ENCODE measurements around the gene TSEN15.
"Not testable (repeated sequence)": the region's sequence is repeated elsewhere in the genome, so short reads cannot be mapped to it uniquely, and the experiment has no call there.

Gene TSEN15

DNA sequence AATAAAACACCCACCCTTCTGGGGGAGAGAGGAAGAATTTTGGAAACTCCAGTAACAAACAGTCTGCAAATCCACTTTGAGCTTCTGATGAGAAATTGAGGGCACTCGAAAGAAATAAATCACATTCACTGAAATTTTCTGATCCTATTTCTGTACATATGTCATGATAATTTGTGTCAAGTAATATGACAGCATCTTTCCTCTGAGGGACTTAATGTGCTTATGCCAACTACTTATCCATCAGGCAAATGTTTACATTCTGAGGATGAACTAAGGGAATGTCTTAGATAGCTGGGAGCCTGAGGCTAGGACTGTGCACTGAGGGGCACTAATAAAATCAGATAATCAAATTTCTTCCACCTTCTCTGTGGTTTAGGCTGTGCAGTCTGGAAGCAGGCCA is 44.5 kb downstream of the TSEN15 start:
- DNase-seq, result no peak

- not testable (repeated sequence) for DNase-seq
These were observed 45.0 kb downstream of the TSEN15 start for GRCh38 chr1:184096580-184096979.

DNA sequence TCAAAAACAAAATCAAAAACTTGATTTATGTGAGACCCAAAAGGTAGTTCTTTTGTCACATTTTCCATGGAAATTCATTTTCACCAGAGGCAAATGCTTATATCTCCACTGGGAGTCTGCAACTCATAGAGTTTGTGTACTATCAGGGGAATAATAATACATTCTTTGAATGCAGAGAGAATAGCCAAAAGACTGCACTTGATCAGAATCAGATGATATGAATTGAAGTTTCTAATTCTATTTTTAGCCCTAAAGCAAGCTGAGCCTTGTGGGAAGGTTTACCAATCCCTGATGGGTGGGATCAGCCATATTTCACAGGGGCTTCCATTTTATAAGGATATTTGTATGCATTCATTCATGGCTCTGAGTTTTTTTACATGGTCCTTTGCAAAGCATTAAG is 49.6 kb downstream of the TSEN15 start:
- DNase-seq, result no peak

- DNase-seq, result no peak
These were observed 50.0 kb downstream of the TSEN15 start for GRCh38 chr1:184101571-184101970.

- no peak for DNase-seq
These were observed 59.0 kb downstream of the TSEN15 start for GRCh38 chr1:184110272-184111204.

DNA sequence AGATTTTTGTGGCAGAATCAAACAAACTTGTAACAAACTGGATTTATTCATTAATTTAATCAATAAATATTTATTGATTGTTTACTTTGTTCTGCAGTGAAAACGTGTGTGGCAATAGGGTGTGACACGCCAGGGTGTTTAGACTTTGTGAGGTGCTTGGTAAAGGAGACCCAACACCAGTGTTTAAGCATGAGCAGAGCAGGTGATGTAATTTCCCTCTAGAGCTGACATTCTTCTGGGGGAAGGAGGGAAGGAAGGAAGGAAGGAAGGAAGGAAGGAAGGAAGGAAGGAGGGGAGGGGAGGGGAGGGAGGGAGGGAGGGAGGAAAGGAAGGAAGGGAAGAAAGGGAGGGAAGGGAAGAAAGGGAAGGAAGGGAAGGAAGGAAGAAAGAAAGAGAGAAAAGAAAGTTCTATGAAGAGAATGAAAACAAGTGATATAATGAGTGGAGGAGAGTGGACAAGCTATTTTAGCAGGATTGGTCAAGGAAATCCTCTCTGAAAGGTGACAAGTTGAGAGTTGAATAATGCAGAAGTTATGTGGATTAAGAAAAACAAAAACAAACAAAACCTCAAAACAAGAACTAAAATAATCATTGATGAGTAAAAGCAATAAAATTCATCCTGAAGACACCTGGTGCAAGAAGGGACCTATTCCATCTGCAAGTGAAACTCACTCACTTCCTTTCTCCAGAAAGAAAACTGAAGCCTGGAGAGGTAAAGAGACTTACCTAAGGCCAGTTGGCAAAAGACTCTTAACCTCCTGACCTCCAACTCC is 60.8 kb downstream of the TSEN15 start:
- DNase-seq, result no peak

- DNase-seq, result no peak
These were observed 61.7 kb downstream of the TSEN15 start for GRCh38 chr1:184113251-184113650.

GRCh38 chr1:184114818-184115398 is 63.4 kb downstream of the TSEN15 start:
- DNase-seq, result no peak

GRCh38 chr1:184116287-184116686 is 64.8 kb downstream of the TSEN15 start:
- DNase-seq, result no peak

GRCh38 chr1:184118046-184118445 is 66.5 kb downstream of the TSEN15 start:
- peak in 8 of 58 donors; percentile 6 to 33 (median 16) for DNase-seq

Measured in anterior cingulate cortex (tissue), 58 donors.